A673 (cell line): ENCODE measurements around the gene AFF2.

Experiments used
- CTCF ChIP-seq: fragments of 300-800, 200-600 bp; sonication (generic); conservative IDR thresholded peaks from 2 replicates; pipeline ENCODE4 v1.5.1; 2017; ENCODE audit warnings: low read depth, mild to moderate bottlenecking, antibody characterized with exemption, low read length, moderate library complexity, mixed read lengths
- EZH2 ChIP-seq: fragments of 200-600 bp; sonication (generic); IDR thresholded peaks from 2 replicates; pipeline ENCODE4 v1.6.1; 2017; ENCODE audit warnings: borderline replicate concordance, low read depth, mild to moderate bottlenecking, mixed read lengths, antibody characterized with exemption, low read length; ENCODE audit not compliant: poor library complexity, severe bottlenecking

DNA sequence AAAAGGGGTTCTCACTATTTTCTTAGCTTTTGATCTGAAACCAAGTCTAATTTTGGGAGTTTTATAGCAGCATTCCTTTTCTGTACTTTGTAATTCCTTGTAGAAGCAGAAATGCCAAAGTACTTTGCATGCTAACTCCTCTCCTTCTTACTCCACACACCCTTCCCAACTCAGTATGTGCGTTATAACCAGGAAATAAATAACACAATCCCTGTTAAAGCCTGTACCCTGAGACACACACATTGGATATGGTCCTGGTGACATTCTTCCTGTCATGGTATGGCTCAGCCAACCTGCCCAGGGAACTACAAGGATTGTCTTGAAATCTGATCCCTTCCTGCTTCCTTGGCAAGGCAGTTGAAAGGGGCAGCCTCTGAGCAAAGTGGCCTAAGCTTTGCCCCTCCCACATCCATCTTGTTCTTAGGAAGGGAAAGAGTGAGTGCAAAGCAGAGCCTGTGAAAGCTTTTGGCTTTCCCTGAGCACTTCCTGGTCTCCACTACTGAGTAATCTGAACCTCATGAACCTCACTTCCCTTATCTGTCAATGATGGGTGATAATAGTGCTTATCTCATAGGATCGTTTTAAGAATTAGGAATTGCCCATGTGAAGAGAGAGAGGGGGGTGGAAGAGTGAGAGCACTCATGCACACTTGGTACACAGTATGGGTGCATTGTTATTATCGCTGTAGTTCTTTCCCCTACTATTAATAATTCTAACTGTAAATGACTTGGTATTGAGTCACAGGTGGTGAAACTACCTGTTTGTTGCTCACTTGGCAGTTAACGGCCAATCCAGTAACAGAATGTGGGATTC lies 109.3 kb downstream of the AFF2 start:
- TF ChIP-seq CTCF (no peak), EZH2 (no peak)
